DMS 273 (cell line): ENCODE measurements around the gene CYLD.

Experiments used
- DNase-seq: peaks from one replicate; lab custom pipeline; 2025; ENCODE audit not compliant: unreplicated experiment; lab: John Stamatoyannopoulos, UW

Gene CYLD

DNA sequence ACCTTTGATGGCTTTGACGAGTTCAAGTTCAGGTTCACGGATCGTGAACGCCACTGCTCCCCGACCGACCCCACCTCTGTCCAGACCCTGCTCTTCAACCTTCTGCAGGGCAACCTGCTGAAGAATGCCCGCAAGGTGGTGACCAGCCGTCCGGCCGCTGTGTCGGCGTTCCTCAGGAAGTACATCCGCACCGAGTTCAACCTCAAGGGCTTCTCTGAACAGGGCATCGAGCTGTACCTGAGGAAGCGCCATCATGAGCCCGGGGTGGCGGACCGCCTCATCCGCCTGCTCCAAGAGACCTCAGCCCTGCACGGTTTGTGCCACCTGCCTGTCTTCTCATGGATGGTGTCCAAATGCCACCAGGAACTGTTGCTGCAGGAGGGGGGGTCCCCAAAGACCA, 30.8 kb upstream of the CYLD start:
- DNase-seq: no peak

DNA sequence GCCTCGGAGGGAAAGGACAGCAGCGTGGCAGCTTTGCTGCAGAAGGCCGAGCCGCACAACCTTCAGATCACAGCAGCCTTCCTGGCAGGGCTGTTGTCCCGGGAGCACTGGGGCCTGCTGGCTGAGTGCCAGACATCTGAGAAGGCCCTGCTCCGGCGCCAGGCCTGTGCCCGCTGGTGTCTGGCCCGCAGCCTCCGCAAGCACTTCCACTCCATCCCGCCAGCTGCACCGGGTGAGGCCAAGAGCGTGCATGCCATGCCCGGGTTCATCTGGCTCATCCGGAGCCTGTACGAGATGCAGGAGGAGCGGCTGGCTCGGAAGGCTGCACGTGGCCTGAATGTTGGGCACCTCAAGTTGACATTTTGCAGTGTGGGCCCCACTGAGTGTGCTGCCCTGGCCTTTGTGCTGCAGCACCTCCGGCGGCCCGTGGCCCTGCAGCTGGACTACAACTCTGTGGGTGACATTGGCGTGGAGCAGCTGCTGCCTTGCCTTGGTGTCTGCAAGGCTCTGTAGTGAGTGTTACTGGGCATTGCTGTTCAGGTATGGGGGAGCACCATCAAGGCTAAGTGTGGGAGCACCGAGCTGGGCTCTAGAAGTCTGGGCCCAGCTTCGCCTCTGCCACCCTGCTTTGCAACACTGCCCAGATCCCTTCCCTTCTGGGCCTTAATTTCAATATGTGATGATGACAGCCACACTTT, 29.9 kb upstream of the CYLD start:
- peak; percentile 96 for DNase-seq

DNA sequence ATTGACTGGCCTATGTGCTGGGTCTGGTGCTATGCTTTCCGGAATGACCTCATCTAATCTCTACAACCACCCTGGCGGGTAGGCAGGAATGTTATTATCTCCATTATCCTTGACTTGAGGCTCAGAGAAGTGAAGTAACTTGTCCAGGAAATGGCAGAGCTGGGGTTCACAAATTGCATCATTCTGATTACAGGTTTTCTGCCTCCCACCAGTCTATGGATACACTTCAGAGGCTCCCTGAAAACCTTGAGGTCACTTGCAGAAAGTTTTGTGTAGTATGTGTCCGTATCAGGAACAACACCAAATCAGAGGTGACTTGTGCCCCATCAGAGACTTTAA, 29.4 kb upstream of the CYLD start:
- peak; percentile 40 for DNase-seq

DNA sequence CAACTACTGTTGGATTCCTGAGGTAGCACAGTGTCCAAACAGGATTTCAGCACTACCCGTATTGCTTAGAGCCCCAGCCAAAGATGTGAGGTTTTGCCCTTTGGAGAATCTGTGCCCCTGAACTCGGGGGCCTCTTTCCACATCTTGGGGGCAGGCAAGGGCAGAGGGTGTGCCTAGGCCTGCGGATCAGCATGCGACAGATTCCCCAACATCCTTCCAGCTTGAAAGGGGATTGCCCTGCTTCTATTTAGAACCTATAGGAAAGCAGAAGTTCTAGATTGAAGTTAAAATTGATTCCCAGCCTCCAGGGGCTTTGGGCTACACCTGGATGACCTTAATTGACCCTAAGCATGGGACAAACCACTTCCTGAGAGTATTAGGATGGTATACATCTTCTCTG, 28.9 kb upstream of the CYLD start:
- peak; percentile 37 for DNase-seq

DNA sequence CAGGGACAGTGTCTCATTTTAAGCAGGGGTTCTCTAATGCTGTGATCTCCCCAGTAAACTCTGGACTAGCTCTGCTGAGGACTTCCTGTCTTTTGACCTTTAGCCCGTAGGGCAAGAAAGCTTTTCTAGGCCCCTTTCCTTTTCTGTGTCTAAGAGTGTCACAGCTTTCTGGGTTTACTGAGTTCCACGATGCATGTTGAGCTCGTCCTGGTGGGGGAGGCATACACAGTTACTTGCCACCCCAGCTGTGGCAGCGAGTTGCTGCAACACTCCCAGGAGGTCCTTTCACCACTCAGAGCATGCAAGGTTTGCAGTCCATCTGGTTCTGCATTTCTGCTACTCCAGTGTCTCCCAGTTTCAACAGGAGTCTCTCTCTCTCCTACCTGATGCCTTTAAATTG, 24.8 kb upstream of the CYLD start:
- no peak for DNase-seq

DNA sequence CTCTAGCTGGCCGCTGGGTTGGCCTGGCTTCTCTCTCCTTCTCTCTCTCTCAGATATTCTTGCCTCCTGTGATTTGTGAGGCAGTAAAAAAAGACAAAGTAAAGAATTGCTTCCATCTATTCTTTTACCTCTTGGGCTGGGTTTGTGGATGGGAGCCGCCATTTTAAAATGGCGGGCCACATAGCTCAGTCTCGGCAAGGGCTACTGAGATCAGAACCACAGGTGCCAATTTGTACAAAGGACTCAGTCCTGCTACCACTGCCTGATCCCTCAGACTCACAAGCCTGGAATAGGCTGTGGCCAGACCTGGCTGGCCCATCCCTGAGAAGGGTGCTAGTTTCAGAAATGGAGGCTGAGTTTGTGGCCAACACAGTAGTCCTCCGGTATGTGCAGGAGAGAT, 24.4 kb upstream of the CYLD start:
- no peak for DNase-seq

DNA sequence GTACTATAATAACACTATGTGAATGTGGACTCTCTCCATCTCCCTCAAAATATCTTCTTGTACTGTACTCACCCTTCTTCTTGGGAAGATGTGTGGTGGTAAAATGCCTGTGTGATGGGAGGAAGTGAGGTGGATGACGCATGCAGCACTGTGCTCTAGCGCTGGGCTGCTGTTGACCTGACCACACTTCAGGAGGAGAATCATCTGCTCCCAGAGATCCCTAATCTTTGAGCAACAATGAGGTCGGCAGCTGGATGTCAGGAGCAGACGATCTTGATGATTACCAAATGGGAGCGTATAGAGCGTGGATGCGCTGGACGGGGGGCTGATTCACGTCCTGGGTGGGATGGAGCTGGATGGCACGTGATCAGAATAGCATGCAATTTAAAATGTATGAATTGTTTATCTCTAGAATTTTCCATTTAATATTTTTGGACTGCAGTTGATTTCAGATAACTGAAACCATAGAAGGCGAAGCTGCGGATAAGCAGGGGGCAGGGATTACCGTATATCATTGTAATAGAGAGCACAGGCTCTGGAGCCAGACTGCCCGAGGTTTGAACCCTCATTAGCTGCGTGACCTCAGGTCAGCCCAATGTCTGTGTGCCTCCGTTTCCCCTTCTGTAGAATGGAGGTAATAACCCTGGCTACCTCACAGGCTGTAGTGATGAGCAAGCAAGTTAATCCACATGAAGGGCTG, 23.7 kb upstream of the CYLD start:
- no peak for DNase-seq

DNA sequence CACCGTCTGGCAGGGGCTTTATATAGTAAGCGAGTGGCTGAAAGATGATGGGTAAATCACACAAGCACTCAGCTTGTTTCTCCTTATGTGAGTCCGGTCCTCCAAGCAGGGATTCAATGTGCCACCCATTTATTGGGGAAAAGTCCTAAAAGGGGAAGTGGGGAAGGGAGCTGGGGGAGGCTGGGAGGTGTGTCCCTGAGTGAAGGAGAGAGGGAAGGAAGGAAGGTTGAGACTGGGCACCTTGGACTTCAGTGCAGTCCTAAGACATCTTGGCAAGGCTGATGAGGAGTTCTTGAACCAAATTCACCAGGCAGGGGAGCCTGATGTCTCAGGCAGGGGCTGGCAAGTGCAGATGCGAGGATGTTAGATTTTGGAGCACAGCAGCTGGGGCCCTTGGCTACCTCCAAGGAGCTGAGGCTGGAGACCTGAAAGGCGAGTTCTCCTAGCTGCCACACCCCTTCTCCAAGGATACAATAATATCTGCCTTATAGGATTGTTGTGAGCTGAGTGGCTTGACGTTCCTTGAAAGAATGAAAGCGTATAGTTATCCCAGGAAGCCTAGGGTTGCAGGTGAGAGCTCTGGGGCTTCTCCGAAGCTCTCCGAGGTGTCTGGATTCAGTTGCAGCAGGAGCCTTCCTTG, 23.0 kb upstream of the CYLD start:
- DNase-seq: no peak

DNA sequence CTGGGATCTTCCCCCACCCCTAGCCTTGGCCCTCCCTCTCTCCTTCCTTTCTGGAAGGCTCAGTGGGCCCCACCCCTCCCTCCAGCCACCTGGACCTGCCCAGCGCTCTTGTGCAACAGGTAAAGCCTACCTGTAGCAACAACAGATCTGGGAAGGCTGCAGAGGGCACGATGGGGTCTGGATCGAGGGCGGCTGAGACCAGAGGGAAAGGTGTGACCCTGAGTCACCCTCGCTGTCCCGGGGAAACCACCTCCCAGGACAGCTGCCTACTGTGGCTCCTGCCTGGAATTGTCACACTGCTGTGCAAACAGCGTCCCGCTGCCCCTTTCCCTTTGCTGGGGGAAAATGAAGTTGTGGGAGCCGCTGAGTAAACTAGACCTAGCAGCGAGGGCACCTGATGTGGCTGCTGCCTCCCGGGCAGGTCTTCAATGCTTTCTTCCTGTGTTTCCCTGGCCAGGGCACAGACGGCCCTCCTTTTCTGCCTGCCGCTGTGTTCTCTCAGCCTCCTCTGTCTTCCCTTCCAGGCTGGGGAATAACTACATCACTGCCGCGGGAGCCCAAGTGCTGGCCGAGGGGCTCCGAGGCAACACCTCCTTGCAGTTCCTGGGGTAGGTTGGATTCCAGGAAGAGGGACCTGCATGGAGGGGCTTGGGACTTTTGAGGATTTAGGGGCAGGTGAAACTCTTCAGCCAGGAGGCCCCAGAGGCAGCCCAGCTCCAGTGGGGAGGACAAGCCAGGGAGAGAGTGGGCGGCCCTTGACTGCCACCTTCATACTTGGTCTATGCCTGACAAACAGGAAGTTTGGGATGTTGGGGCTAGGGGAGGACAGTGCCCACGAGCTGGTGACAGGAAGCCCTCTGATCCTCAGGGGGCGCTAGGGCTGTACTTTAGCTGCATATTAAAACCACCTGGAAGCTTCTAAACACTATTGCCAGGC, 22.2 kb upstream of the CYLD start:
- no peak for DNase-seq

DNA sequence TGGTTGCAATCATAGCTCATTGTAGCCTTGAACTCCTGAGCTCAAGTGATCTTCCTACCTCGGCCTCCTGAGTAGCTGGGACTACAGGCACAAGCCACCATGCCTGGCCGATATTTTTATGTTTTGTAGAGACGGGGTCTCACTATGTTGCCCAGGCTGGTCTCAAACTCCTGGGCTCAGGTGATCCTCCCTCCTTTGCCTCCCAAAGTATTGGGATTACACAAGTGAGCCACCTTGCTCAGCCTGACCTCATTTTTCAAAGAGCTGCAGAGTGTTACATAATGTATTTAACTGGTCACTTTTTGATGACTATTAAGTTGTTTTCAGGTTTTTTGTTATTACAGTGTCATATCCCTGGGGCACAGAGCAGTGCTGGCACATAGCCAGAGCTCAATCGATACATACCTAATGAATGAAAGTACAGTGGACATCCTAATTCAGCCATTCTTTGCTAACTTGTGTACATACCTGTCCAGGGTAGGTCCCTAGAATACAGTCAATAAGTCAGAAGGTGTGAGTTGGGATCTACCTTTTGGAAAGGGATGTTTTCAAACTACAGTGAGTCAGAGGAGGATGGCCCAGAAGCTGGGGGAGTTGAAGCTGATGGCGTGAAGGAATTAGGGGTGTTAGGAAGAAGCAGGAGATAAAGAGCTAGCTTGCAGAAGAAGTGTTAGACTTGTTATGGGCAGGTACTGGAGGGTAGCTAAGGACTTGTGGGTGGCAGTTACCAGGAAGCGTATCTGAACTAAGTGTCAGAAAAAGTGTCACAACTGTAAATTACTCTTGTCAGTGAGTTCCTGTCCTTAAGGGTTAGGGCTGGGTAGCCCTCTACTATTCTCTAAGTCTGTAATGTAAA, 20.1 kb upstream of the CYLD start:
- no peak for DNase-seq

DNA sequence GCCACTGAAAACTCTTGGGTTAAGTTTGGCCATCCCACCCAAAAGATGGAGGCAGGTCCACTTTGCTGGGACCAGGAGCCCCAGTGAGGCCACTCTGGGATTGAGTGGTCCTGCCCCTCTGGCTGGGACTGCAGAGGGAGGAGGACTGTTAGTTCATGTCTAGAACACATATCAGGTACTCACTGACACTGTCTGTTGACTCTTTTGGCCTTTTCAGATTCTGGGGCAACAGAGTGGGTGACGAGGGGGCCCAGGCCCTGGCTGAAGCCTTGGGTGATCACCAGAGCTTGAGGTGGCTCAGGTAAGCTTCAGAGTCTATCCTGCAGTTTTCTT, 19.5 kb upstream of the CYLD start:
- no peak for DNase-seq

DNA sequence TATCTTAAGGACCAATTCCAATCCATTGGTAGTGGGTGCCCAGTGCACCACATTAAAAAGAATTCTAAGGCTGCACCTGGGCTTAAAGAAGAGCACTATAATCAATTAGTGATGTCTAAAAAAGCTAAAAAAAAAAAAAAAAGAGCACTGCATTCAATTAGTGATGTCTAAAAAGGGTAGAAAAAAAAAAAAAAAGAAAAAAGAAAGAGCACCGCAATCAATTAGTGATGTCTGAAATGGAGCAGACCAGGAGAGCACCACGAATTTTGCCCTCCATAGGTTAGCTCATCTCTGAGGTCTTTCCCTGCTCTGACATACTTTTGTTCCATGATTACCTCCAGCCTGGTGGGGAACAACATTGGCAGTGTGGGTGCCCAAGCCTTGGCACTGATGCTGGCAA, 18.9 kb upstream of the CYLD start:
- no peak for DNase-seq

DNA sequence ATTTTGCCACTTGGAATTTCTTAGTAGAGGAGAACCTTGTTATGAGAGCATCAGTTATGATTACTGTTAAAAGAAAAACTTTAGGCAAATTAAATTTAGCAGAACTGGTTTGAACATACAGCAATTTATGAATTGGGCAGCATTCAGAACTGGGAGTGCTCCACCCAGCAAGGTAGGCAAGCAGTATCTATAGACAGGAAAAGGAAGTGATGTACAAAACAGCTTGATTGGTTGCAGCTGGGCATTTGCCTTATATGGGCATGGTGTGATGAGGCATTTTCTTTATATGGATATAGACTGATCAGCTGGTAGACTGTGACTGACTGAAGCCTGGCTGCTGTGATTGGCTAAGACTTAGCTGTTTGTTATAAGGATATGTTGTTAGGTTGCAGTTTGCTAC, 17.6 kb upstream of the CYLD start:
- peak; percentile 13 for DNase-seq

DNA sequence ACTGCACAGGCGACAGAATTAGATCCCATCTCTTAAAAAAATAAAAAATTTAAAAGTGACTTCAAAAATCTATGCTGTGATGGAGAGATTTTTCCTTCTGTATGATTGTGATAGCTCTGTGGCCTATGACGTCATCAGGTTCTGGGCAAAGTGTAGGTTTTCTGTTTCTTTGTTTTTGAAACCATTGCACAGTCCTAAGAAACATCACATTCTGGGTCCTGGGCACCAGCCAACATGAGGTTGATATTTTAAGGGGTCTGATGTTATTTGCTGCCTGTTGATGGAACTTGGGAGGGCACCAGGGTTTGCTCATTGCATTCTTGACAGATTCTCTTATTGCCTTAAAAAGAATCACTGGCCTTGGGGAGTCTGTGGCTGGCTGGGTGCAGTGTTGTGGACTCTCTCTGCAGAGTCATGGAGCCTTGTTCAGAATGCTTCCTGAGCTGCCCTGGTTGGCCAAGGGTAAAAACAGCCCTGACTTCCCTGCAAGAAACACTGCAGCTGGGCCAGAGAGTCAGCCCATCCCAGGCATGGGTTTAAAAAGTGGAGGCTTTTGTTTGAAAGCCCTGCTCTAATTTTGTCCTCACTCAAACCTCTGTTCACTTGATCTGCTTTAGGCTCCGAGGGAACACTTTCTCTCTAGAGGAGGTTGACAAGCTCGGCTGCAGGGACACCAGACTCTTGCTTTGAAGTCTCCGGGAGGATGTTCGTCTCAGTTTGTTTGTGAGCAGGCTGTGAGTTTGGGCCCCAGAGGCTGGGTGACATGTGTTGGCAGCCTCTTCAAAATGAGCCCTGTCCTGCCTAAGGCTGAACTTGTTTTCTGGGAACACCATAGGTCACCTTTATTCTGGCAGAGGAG, 10.5 kb upstream of the CYLD start:
- no peak for DNase-seq

DNA sequence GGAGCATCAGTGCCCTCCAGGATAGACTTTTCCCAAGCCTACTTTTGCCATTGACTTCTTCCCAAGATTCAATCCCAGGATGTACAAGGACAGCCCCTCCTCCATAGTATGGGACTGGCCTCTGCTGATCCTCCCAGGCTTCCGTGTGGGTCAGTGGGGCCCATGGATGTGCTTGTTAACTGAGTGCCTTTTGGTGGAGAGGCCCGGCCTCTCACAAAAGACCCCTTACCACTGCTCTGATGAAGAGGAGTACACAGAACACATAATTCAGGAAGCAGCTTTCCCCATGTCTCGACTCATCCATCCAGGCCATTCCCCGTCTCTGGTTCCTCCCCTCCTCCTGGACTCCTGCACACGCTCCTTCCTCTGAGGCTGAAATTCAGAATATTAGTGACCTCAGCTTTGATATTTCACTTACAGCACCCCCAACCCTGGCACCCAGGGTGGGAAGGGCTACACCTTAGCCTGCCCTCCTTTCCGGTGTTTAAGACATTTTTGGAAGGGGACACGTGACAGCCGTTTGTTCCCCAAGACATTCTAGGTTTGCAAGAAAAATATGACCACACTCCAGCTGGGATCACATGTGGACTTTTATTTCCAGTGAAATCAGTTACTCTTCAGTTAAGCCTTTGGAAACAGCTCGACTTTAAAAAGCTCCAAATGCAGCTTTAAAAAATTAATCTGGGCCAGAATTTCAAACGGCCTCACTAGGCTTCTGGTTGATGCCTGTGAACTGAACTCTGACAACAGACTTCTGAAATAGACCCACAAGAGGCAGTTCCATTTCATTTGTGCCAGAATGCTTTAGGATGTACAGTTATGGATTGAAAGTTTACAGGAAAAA, 9.7 kb upstream of the CYLD start:
- DNase-seq: no peak

DNA sequence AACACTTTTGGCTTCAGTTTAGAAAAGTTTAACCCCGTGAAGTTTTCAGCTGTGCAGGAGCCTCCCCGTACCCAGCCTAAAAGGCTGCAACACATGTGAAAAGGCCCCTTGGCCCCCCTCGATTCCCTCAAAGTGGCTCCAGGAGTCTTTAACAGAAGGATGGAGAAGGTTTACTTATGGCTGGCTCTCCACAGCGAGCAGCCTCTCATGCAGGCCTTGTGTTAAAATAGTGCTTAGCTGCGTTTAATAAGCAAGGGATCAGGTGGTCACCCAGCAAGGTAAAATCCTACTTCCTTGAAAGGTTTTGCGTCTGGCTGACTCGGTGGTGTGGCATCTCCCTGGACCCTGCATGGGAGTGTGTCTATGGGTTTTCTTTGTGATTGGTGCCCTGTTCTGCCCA, 8.4 kb upstream of the CYLD start:
- no peak for DNase-seq

DNA sequence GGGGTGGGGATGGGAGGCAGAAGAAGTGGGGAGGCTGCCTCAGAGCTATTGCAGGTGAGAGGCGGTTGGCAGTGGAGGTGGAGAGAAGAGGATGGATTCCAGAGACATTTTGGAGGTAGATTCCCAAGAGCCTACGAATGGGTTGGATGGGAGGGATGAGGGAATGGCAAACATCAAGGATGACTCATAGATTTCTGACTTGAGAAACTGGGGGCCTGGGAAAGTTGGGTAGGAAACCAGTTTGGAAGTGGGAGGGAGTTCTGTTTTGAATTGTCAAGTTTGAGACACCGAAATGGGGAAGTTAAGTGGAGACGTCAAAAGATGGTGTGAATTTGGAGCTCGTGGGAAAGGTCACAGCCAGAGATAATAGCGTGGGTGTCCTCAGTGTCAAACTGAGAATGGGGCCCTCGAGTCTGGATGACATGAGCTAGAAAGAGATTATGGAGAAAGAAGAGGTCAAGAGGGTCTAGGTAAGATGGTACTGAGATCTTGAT, 6.2 kb upstream of the CYLD start:
- no peak for DNase-seq

DNA sequence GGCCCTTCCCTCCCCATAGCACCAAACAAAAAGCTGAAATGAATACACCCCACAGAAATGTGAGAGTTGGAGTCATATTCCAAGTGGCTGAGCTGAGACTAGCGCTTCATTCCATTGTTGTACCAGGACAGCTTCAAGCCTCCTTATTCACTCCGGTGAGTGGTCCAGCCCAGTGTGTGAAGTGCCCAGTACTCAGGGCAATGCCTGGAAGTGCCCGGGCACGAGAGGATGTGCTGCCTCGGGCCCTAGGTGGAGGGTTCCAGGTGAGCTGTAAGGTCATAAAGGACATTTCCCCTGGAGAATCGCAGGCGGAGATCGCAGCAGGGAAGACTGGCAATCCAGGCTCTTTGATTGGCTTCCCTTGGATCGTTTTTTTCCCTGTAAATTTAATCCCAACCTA, 5.4 kb upstream of the CYLD start:
- no peak for DNase-seq
